Adrenal gland (tissue), 12 donors: ENCODE measurements around the gene PSMB7. TPM values are rescaled to one million over a fixed set of nuclear protein-coding genes. Genes with fewer than 3 reads are reported as not detected.

Source experiments
- DNase-seq, 7 donors: peaks; one replicate each; pipeline ENCODE4 v3.0.0-alpha.2; 2019 to 2020
- H3K27ac ChIP-seq, 5 donors: fragments of 200-600 bp; sonication (generic) in 4 of 5; 1 replicate in 3 of 5; 2 replicates in 2 of 5; pipeline versions ENCODE4 v1.5.1 to v1.8.0; 2016 to 2020; ENCODE audit warnings: mild to moderate bottlenecking in 1 of 5
- H3K27me3 ChIP-seq: fragments of 200-600 bp; 2 replicates; pipeline ENCODE4 v1.8.0; 2021
- H3K36me3 ChIP-seq, 2 donors: fragments of 200-600 bp; replicated peaks in 1 of 2; 1 replicate in 1 of 2; 2 replicates in 1 of 2; pipeline versions ENCODE4 v1.5.1 to v1.8.0; 2018 to 2022
- H3K4me1 ChIP-seq, 2 donors: fragments of 200-600 bp; replicated peaks in 1 of 2; 1 replicate in 1 of 2; 2 replicates in 1 of 2; pipeline versions ENCODE4 v1.5.1 to v1.8.0; 2018 to 2021
- H3K4me3 ChIP-seq, 4 donors: fragments of 200-600 bp; sonication (generic) in 3 of 4; one replicate each; pipeline ENCODE4 v1.5.1; 2016 to 2018
- H3K9me3 ChIP-seq, 3 donors: fragments of 200-600 bp; sonication (generic) in 1 of 3; replicated peaks in 1 of 3; 1 replicate in 2 of 3; 2 replicates in 1 of 3; pipeline versions ENCODE4 v1.5.1 to v1.8.0; 2016 to 2021
- POLR2A ChIP-seq, 2 donors: fragments of 450-650 bp; IDR thresholded peaks; one replicate each; pipeline ENCODE4 v1.6.1; 2017; ENCODE audit warnings: antibody characterized with exemption in 2 of 2, mild to moderate bottlenecking in 2 of 2, moderate library complexity in 1 of 2
- WGBS, 4 donors: extraction: QIAGEN DNeasy Blood & Tissue Kit in 2 of 4; methylation state at CpG; one replicate each; pipeline versions ENCODE4 v1.1.5 to v1.1.7; 2013 to 2017; 5-methylcytosine and 5-hydroxymethylcytosine counted together
- intact Hi-C, 2 donors: fragments of 100-400 bp; cut with DNase I; formaldehyde crosslinking; loops; one replicate each; pipeline versions ENCODE4 v1.14.1 to v1.15.0; 2022 to 2023
- polyA plus RNA-seq, 3 donors: library from polyadenylated mRNA; stranded (reverse); fragments of 200-250 nt in 2 of 3; fragments of 350-450 nt in 1 of 3; fragmentation: Illumina TruSeq in 1 of 3; extraction: RNeasy Lipid Tissue Mini Kit (QIAGEN cat#74804) in 1 of 3; gene quantifications; one replicate each; pipeline ENCODE4 v1.2.3, GENCODE V29; 2013 to 2014
- total RNA-seq, 9 donors: library from RNA; depleted of rRNA in 4 of 9; stranded (reverse); fragments of >200 nt in 4 of 9; fragments of 120-200 nt in 1 of 9; fragmentation: NEBNext Ultra II Directional in 1 of 9; extraction: Animal tissue kit (Norgen Biotek cat#: 25700) in 1 of 9; gene quantifications; one replicate each; pipeline versions ENCODE4 v1.1.0 to v1.2.4, GENCODE V29; 2013 to 2023
- TF ChIP-seq, protein P1 (sequence below), 6 experiments: fragments of 450-650 bp in 4 of 6; fragments of 200-600 bp in 2 of 6; sonication (generic) in 1 of 6; IDR thresholded peaks; 1 replicate in 5 of 6; 2 replicates in 1 of 6; pipeline versions ENCODE4 v1.5.1 to v1.8.0; 2016 to 2021; ENCODE audit warnings: antibody characterized with exemption in 6 of 6, mild to moderate bottlenecking in 2 of 6, moderate library complexity in 1 of 6
- donor health status: healthy with polysubstance abuse.
- donor health status: Bipolar disorder and iron deficiency.
- donor health status: DM: yes; HTN: yes; CAD: no.
- donor health status: DM: no; HTN: no; CAD: no.
- donor health status: DM: no; HTN: no; CAD: no.
- donor health status: DM: yes; HTN: yes; CAD: no.

PSMB7 gene
- total and polyA plus RNA-seq, 12 donors = 107 to 427 (median 178) TPM

DNA sequence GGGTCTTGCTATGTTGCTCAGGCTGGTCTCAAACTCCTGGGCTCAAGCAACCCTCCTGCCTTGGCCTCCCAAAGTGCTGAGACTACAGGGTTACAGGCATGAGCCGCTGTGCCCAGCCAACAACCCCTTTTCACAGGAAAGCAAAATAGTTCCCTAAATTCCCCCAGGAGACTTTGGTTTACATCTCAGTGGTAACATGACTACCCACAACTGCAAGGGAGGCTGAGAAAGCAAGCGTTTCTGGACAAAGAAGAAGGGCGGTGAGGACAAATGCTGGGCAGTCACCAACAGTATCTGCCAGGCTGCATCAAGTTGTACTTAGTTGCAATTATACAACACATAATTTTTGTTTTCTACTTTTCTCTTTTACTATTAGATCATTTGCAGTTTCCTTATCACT is 27.6 kb upstream of the PSMB7 start:
- no peak overlapping the region for H3K27ac ChIP-seq
- no peaks in the 10 kb centered on the region for H3K9me3 ChIP-seq
- intact Hi-C loops = no loop called here
- H3K27me3 ChIP-seq = no peaks in the 10 kb centered on the region
- 71 to 88% (median 79%) methylated on average over 3 of the region's 3 CpGs for WGBS, 4 donors
- H3K36me3 ChIP-seq = no peaks in the 10 kb centered on the region
- peaks cover 3 to 4% of the 10 kb centered on the region in 2 donors for H3K4me1 ChIP-seq
- DNase-seq = peak in 1 of 7 donors; percentile 3
- no peak overlapping the region for H3K4me3 ChIP-seq
- TF ChIP-seq, protein P1, sequence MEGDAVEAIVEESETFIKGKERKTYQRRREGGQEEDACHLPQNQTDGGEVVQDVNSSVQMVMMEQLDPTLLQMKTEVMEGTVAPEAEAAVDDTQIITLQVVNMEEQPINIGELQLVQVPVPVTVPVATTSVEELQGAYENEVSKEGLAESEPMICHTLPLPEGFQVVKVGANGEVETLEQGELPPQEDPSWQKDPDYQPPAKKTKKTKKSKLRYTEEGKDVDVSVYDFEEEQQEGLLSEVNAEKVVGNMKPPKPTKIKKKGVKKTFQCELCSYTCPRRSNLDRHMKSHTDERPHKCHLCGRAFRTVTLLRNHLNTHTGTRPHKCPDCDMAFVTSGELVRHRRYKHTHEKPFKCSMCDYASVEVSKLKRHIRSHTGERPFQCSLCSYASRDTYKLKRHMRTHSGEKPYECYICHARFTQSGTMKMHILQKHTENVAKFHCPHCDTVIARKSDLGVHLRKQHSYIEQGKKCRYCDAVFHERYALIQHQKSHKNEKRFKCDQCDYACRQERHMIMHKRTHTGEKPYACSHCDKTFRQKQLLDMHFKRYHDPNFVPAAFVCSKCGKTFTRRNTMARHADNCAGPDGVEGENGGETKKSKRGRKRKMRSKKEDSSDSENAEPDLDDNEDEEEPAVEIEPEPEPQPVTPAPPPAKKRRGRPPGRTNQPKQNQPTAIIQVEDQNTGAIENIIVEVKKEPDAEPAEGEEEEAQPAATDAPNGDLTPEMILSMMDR (IDR thresholded peaks at IDR 0.05) = no peak
- TF ChIP-seq POLR2A (IDR thresholded peaks at IDR 0.05) = no peak

DNA sequence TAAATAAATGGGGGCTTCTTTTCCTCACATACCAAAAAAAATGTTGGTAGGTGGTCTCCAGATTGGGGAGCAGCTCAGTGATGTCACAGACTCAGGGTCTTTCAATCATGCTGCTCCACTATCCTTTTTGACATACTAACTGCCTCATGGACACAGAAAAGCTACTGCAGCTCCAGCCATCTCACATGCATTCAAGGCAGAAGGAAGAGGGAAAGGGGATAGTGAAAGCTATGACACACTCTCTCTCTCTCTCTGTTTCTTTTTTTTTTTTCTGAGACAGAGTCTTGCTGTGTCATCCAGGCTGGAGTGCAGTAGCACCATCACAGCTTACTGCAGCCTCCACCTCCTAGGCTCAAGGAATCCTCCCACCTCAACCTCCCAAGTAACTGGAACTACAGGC is 27.1 kb upstream of the PSMB7 start:
- Histone ChIP-seq H3K9me3 (no peaks in the 10 kb centered on the region), H3K4me3 (no peak overlapping the region), H3K36me3 (no peaks in the 10 kb centered on the region), H3K27me3 (no peaks in the 10 kb centered on the region), H3K4me1 (no peaks in the 10 kb centered on the region), H3K27ac (no peak overlapping the region)
- intact Hi-C loops = no loop called here
- TF ChIP-seq, protein P1 (IDR thresholded peaks at IDR 0.05) = no peak
- no peak for TF ChIP-seq POLR2A (IDR thresholded peaks at IDR 0.05)
- no peak for DNase-seq

GRCh38 chr9:124441291-124441690 is 26.0 kb upstream of the PSMB7 start:
- Histone ChIP-seq H3K4me1 (no peaks in the 10 kb centered on the region), H3K27ac (no peak overlapping the region), H3K36me3 (no peaks in the 10 kb centered on the region), H3K4me3 (no peak overlapping the region), H3K9me3 (no peaks in the 10 kb centered on the region), H3K27me3 (no peaks in the 10 kb centered on the region)
- no peak for TF ChIP-seq POLR2A (IDR thresholded peaks at IDR 0.05)
- TF ChIP-seq, protein P1 (IDR thresholded peaks at IDR 0.05) = no peak
- WGBS, 4 donors = 79 to 89% (median 83%) methylated on average over 14 to 16 of the region's 16 CpGs
- peak in 2 of 7 donors; percentile 3 to 11 for DNase-seq
- intact Hi-C loops = no loop called here

DNA sequence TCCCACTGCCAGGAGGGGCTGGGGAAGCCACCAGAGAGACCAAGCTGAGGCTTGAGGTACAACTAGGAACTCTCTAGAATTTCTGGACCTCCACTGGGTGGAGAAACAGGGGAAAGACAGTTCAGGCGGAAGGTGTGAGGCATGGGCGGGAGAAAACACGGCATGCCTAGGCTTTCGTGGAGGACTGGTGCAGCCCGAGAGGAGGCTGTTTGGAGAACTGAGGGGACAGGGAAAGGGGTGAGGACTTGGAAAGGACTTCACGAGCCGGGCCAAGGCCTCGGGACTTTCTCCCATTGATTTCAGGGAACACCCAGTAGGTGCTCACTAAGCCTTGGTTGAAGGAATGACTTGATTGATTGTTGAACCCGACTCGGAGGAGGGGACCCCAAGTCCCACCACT is 25.5 kb upstream of the PSMB7 start:
- no peaks in the 10 kb centered on the region for H3K27me3 ChIP-seq
- peak in 3 of 7 donors; percentile 9 to 21 (median 9) for DNase-seq
- intact Hi-C loops = no loop called here

More for the DNA sequence above, 25.5 kb upstream of the PSMB7 start:
- 74 to 89% (median 84%) methylated on average over 8 to 10 of the region's 10 CpGs for WGBS, 4 donors
- H3K4me3 ChIP-seq = no peak overlapping the region
- H3K4me1 ChIP-seq = no peaks in the 10 kb centered on the region
- no peak overlapping the region for H3K27ac ChIP-seq
- TF ChIP-seq POLR2A (IDR thresholded peaks at IDR 0.05) = no peak
- TF ChIP-seq, protein P1 (IDR thresholded peaks at IDR 0.05) = no peak
- H3K9me3 ChIP-seq = no peaks in the 10 kb centered on the region
- H3K36me3 ChIP-seq = no peaks in the 10 kb centered on the region
